SU-DHL-6 (cell line): ENCODE measurements around the gene PTPRN2.

ENCODE experiments used
- H2AFZ ChIP-seq: fragments of 200-600 bp; sonication (generic); 2 replicates; pipeline ENCODE4 v1.6.1; 2014; ENCODE audit warnings: low read depth, mild to moderate bottlenecking, moderate library complexity, mixed read lengths, antibody characterized with exemption, low read length; ENCODE audit not compliant: severe bottlenecking
- H3F3A ChIP-seq: fragments of 200-600 bp; shearing (Covaris generic); 2 replicates; pipeline ENCODE4 v1.6.0; 2016; ENCODE audit warnings: antibody characterized with exemption, mild to moderate bottlenecking; ENCODE audit not compliant: insufficient read depth
- H3K27ac ChIP-seq: fragments of 200-600 bp; sonication (generic); 2 replicates; pipeline ENCODE4 v1.5.1; 2016; ENCODE audit warnings: low read depth, mild to moderate bottlenecking, low read length, moderate library complexity, mixed read lengths
- H3K27me3 ChIP-seq: fragments of 200-600 bp; sonication (generic), shearing (Covaris generic); 2 replicates; pipeline ENCODE4 v1.6.0; 2014; ENCODE audit warnings: mild to moderate bottlenecking, low read length
- H3K36me3 ChIP-seq: fragments of 200-600 bp; sonication (generic); 2 replicates; pipeline ENCODE4 v1.6.1; 2014; ENCODE audit warnings: mild to moderate bottlenecking, low read length, mixed read lengths
- H3K4me2 ChIP-seq: fragments of 300-600, 200-600 bp; shearing (Covaris generic), sonication (generic); 2 replicates; pipeline ENCODE4 v1.6.0; 2014; ENCODE audit warnings: low read length, low read depth, mild to moderate bottlenecking; ENCODE audit not compliant: poor library complexity, severe bottlenecking
- H3K4me3 ChIP-seq: fragments of 200-600 bp; sonication (generic); 2 replicates; pipeline ENCODE4 v1.5.1; 2014; ENCODE audit warnings: antibody characterized with exemption, low read length, mild to moderate bottlenecking, mixed read lengths; ENCODE audit not compliant: insufficient read depth, poor library complexity, severe bottlenecking
- H3K79me2 ChIP-seq: fragments of 200-600 bp; sonication (generic); 2 replicates; pipeline ENCODE4 v1.6.1; 2014; ENCODE audit warnings: mild to moderate bottlenecking, low read length, moderate library complexity; ENCODE audit not compliant: insufficient read depth
- H3K9ac ChIP-seq: fragments of 200-600 bp; sonication (generic); 2 replicates; pipeline ENCODE4 v1.7.0; 2014; ENCODE audit warnings: mild to moderate bottlenecking, low read length
- H3K9me2 ChIP-seq: fragments of 200-600 bp; sonication (generic); replicated peaks from 2 replicates; pipeline ENCODE4 v1.6.1; 2014; ENCODE audit warnings: low read length; ENCODE audit not compliant: insufficient read depth
- H3K9me3 ChIP-seq: fragments of 200-600 bp; sonication (generic); 2 replicates; pipeline ENCODE4 v1.6.1; 2014; ENCODE audit warnings: low read length, mixed read lengths; ENCODE audit not compliant: insufficient read depth
- H4K20me1 ChIP-seq: fragments of 200-600 bp; sonication (generic); 2 replicates; pipeline ENCODE4 v1.6.1; 2014; ENCODE audit warnings: low read depth, mild to moderate bottlenecking, antibody characterized with exemption, low read length, moderate library complexity, mixed read lengths
- EZH2phosphoT487 ChIP-seq: fragments of 200-600 bp; sonication (generic), shearing (Covaris generic); conservative IDR thresholded peaks from 2 replicates; pipeline ENCODE4 v1.6.1; 2018; ENCODE audit warnings: mild to moderate bottlenecking, antibody characterized with exemption, low read length, moderate library complexity, mixed read lengths
- TF ChIP-seq, protein P1 (sequence below): fragments of 200-600 bp; sonication (generic); IDR thresholded peaks from one replicate; pipeline ENCODE4 v1.5.1; 2017; ENCODE audit warnings: antibody characterized with exemption, mild to moderate bottlenecking, low read length, moderate library complexity; ENCODE audit not compliant: insufficient read depth, poor library complexity, severe bottlenecking

Gene PTPRN2

DNA sequence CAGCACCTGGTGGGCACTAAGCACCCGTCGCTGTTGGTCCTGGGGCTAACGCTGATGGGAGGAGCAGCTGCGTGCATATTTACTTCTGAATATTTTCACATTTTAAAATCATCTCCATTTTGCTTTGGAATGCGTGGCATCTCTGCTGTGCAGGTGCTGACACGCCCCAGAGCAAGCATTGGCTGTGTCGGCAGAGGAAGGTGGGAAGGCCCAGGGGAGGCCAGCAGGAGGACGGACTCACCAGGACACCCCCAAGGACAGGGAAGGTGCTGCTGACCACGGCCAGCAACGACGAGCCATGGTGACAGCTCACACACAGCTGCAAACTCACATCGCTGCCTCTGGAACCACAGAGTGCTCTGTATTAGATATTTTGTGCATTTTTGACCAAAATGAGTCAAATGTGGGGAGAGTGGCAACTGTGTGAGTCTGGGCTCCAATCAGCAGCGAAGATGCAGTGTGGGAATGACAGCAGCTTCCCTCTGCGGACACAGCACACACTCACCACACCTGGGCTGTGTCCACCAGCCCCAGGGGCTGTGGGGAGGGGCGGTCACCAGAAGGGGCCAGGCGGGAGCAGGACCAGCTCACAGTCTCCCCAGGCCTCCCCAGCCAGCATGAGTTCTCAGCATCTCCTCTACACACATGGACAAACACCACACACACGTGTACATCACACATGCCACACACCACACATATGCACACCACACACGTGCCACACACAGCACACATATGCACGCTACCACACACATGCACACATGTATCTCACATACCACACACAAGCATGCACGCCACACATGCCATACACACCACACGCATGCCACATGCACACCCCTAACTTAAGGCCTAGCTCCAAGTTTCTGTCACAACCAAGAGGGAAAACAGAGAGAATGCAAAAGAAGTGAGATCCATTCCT, 58.2 kb downstream of the PTPRN2 start:
- no peak overlapping the region for H3K4me3 ChIP-seq
- H3K4me2 ChIP-seq: no peak overlapping the region
- no peaks in the 10 kb centered on the region for H4K20me1 ChIP-seq
- H3K79me2 ChIP-seq: no peaks in the 10 kb centered on the region
- no peak overlapping the region for H2AFZ ChIP-seq
- H3K9me3 ChIP-seq: no peaks in the 10 kb centered on the region
- no peaks in the 10 kb centered on the region for H3K36me3 ChIP-seq
- TF ChIP-seq EZH2phosphoT487: no peak
- TF ChIP-seq, protein P1, sequence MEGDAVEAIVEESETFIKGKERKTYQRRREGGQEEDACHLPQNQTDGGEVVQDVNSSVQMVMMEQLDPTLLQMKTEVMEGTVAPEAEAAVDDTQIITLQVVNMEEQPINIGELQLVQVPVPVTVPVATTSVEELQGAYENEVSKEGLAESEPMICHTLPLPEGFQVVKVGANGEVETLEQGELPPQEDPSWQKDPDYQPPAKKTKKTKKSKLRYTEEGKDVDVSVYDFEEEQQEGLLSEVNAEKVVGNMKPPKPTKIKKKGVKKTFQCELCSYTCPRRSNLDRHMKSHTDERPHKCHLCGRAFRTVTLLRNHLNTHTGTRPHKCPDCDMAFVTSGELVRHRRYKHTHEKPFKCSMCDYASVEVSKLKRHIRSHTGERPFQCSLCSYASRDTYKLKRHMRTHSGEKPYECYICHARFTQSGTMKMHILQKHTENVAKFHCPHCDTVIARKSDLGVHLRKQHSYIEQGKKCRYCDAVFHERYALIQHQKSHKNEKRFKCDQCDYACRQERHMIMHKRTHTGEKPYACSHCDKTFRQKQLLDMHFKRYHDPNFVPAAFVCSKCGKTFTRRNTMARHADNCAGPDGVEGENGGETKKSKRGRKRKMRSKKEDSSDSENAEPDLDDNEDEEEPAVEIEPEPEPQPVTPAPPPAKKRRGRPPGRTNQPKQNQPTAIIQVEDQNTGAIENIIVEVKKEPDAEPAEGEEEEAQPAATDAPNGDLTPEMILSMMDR: no peak
- no peak overlapping the region for H3K27ac ChIP-seq
- H3F3A ChIP-seq: no peaks in the 10 kb centered on the region
- no peak overlapping the region for H3K9ac ChIP-seq
- H3K9me2 ChIP-seq: no peaks in the 10 kb centered on the region
- H3K27me3 ChIP-seq: no peaks in the 10 kb centered on the region

DNA sequence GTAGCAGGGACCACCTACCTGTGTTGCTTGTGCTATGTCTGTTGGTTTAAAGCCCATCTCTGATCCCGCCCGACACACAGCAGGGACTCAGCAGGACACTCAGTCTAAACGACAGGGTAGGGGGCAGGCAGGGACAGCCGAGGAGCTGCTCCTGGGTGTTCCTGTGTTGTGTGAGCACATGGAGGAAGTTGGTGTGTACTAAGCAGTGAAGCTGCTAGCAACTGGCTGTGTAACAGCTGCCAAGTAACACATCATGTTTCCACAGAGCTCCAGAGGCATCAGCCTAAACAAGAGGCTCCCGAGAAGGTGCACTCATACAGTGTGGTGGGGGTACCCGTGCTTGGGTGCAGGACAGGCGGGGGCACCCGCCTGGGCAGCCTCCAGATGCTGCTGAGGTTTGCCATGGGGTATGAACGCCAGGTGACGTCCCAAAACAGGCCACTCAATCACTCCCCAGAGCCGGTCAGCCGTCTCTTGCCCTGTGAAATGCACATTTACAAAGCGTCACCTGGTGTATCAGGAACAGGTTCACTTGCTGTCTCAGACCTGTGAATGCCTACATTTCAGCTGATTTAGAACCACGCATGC, 59.6 kb downstream of the PTPRN2 start:
- Histone ChIP-seq H4K20me1 (no peaks in the 10 kb centered on the region), H3K36me3 (no peaks in the 10 kb centered on the region), H3F3A (no peaks in the 10 kb centered on the region), H3K4me2 (no peak overlapping the region), H3K79me2 (no peaks in the 10 kb centered on the region), H3K27me3 (no peaks in the 10 kb centered on the region), H3K27ac (no peak overlapping the region), H3K4me3 (no peak overlapping the region), H3K9me3 (peaks cover 3% of the 10 kb centered on the region; the same call in 1 of the 2 replicates), H2AFZ (no peak overlapping the region), H3K9ac (no peak overlapping the region), H3K9me2 (no peaks in the 10 kb centered on the region)
- TF ChIP-seq, protein P1: no peak
- no peak for TF ChIP-seq EZH2phosphoT487

DNA sequence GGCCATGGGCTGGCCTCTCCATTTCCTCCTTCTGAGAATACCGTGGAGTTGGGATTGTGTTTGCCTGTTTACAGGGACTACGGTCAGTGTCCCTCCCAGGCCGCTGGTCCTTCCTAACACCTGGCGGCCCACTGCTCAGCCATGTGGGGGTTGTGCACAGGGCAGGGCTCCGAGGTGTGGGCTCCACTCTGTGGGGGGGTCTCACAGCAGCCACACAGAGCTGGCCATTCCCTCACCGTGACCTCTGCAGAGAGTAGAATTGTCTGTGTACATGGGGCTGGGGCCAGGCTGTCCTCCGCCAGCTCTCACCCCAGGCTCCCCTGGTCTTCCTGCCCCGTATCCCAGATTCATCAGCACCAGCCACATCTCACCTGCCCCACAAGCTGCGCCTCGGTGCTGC, 60.1 kb downstream of the PTPRN2 start:
- no peaks in the 10 kb centered on the region for H3K9me2 ChIP-seq
- no peak overlapping the region for H2AFZ ChIP-seq
- H3K4me2 ChIP-seq: no peak overlapping the region
- TF ChIP-seq, protein P1: no peak
- no peak for TF ChIP-seq EZH2phosphoT487
- no peaks in the 10 kb centered on the region for H3K36me3 ChIP-seq
- no peaks in the 10 kb centered on the region for H3K27me3 ChIP-seq
- H3F3A ChIP-seq: no peaks in the 10 kb centered on the region
- H4K20me1 ChIP-seq: no peaks in the 10 kb centered on the region
- H3K79me2 ChIP-seq: no peaks in the 10 kb centered on the region
- no peak overlapping the region for H3K9ac ChIP-seq
- H3K9me3 ChIP-seq: peaks cover 8% of the 10 kb centered on the region; the same call in 1 of the 2 replicates
- no peak overlapping the region for H3K4me3 ChIP-seq
- no peak overlapping the region for H3K27ac ChIP-seq
